ENCODE data around the gene ADRA2C. TPM values are rescaled to one million over a fixed set of nuclear protein-coding genes. Genes with fewer than 3 reads are reported as not detected.
A peak's percentile ranks its signal among the peaks of the same experiment; 100 is the strongest.

ADRA2C gene
- total and polyA plus RNA-seq, 2 of the 13 experiments (the other 11 are each of a cell fraction or from before 2014, with no cell fraction given), result 15.4 to 69.7 TPM

GRCh38 chr4:3812211-3812934, 46.2 kb downstream of the ADRA2C start (continued):
- TF ChIP-seq ARID5B (CRISPR knock-in tag; IDR thresholded peaks at IDR 0.05) (peak; percentile 17; the same call in 1 of the 2 replicates), GABPB1 (CRISPR knock-in tag; IDR thresholded peaks at IDR 0.05) (0 out of 2 replicates have a peak, but pooled peaks have one; percentile 9), MAX (IDR thresholded peaks at IDR 0.05) (0 out of 2 replicates have a peak, but pooled peaks have one; percentile 31), HOXA3 (CRISPR knock-in tag; IDR thresholded peaks at IDR 0.05) (0 out of 2 replicates have a peak, but pooled peaks have one; percentile 16), TBX2 (CRISPR knock-in tag; IDR thresholded peaks at IDR 0.05; ENCODE audit: borderline replicate concordance) (peak; percentile 34; the same call in 1 of the 2 replicates), CTCF (CRISPR knock-in tag; IDR thresholded peaks at IDR 0.05) (no peak), FOXC1 (CRISPR knock-in tag; IDR thresholded peaks at IDR 0.05; ENCODE audit: borderline replicate concordance) (0 out of 2 replicates have a peak, but pooled peaks have one; percentile 49), ZFP91 (CRISPR knock-in tag; IDR thresholded peaks at IDR 0.05; ENCODE audit: borderline replicate concordance) (0 out of 2 replicates have a peak, but pooled peaks have one; percentile 39), CENPBD1 (CRISPR knock-in tag; IDR thresholded peaks at IDR 0.05; ENCODE audit: borderline replicate concordance, low read depth) (no peak), HDAC2 (CRISPR knock-in tag; IDR thresholded peaks at IDR 0.05) (peak; percentile 46; the same call in 1 of the 2 replicates), MYPOP (CRISPR knock-in tag; IDR thresholded peaks at IDR 0.05) (no peak), ZNF644 (CRISPR knock-in tag; IDR thresholded peaks at IDR 0.05; ENCODE audit: low read depth) (no peak), CEBPG (CRISPR knock-in tag; IDR thresholded peaks at IDR 0.05) (peak; percentile 47), ARID4A (CRISPR knock-in tag; IDR thresholded peaks at IDR 0.05; ENCODE audit: borderline replicate concordance) (peak; percentile 41; the same call in 1 of the 2 replicates)

Data from HepG2 (cell line).